CD4-positive, alpha-beta T cell (primary cell): ENCODE results near the gene BARX2. TPM values are rescaled to one million over a fixed set of nuclear protein-coding genes. Genes with fewer than 3 reads are reported as not detected.

Experiments
- ATAC-seq: fragments of 200-7000 bp; cut with Tn5 transposase; one replicate; pipeline ENCODE4 v1.10.0; 2022; ENCODE audit warnings: mild to moderate bottlenecking; ENCODE audit not compliant: poor library complexity
- CTCF ChIA-PET: fragments of 350-600 bp; sonication (Branson Sonifier 250); formaldehyde crosslinking; loops from one replicate; lab custom pipeline; 2021; ENCODE audit warnings: antibody characterized with exemption, inconsistent platforms; lab: Charles Lee
- POLR2A ChIA-PET: fragments of 350-600 bp; sonication (Branson Sonifier 250); formaldehyde crosslinking; loops from one replicate; lab custom pipeline; 2021; ENCODE audit warnings: antibody characterized with exemption, inconsistent platforms; lab: Charles Lee
- DNase-seq, 14 experiments: peaks; one replicate each; pipeline ENCODE4 v3.0.0-alpha.2; 2013 to 2020; ENCODE audit warnings: mixed read lengths in 2 of 14
- H3K27ac ChIP-seq, 2 donors: one replicate each; pipeline versions ENCODE4 v1.5.1 to v1.7.0; 2013; ENCODE audit warnings: low read length in 2 of 2, low read depth in 1 of 2, mild to moderate bottlenecking in 1 of 2
- H3K27me3 ChIP-seq, 2 experiments: 1 replicate in 1 of 2; 2 replicates in 1 of 2; pipeline versions ENCODE4 v1.6.1 to v1.7.0; 2013; ENCODE audit warnings: low read length in 2 of 2, control low read depth in 1 of 2, mild to moderate bottlenecking in 1 of 2, moderate library complexity in 1 of 2; ENCODE audit not compliant: insufficient read depth in 2 of 2, control insufficient read depth in 1 of 2
- H3K36me3 ChIP-seq: one replicate; pipeline ENCODE4 v1.6.1; 2013; ENCODE audit warnings: low read length, control low read depth; ENCODE audit not compliant: insufficient read depth
- H3K4me1 ChIP-seq: one replicate; pipeline ENCODE4 v1.6.1; 2013; ENCODE audit warnings: low read length, control low read depth; ENCODE audit not compliant: insufficient read depth
- H3K4me3 ChIP-seq: one replicate; pipeline ENCODE4 v1.5.1; 2013; ENCODE audit warnings: mild to moderate bottlenecking, low read length, moderate library complexity
- H3K9me3 ChIP-seq, 2 experiments: 1 replicate in 1 of 2; 2 replicates in 1 of 2; pipeline versions ENCODE4 v1.6.1 to v1.7.0; 2013; ENCODE audit warnings: low read length in 2 of 2, mild to moderate bottlenecking in 2 of 2, control low read depth in 1 of 2, moderate library complexity in 1 of 2; ENCODE audit not compliant: control insufficient read depth in 1 of 2, insufficient read depth in 1 of 2
- H3K27ac Mint-ChIP-seq: one replicate; pipeline ENCODE4 v1.8.0; 2020; ENCODE audit warnings: mixed read lengths
- H3K27me3 Mint-ChIP-seq: one replicate; pipeline ENCODE4 v1.8.0; 2021; ENCODE audit warnings: mixed read lengths
- H3K36me3 Mint-ChIP-seq: one replicate; pipeline ENCODE4 v1.8.0; 2021; ENCODE audit warnings: low read depth, mixed read lengths
- H3K4me1 Mint-ChIP-seq: one replicate; pipeline ENCODE4 v1.8.0; 2021; ENCODE audit warnings: low read depth, mixed read lengths
- H3K4me3 Mint-ChIP-seq: one replicate; pipeline ENCODE4 v1.8.0; 2020; ENCODE audit warnings: mild to moderate bottlenecking, mixed read lengths
- H3K9me3 Mint-ChIP-seq: one replicate; pipeline ENCODE4 v1.8.0; 2020; ENCODE audit warnings: mixed read lengths
- CTCF ChIP-seq: fragments of 200-600 bp; IDR thresholded peaks from one replicate; pipeline ENCODE4 v1.8.0; 2022; ENCODE audit warnings: antibody characterized with exemption, mild to moderate bottlenecking
- intact Hi-C, 2 experiments: fragments of 100-400 bp; cut with DNase I in 1 of 2; cut with micrococcal nuclease in 1 of 2; formaldehyde crosslinking; loops; one replicate each; pipeline versions ENCODE4 v1.15.1 to v1.9.0; 2023 to 2025; cut with DNase I, micrococcal nuclease
- total RNA-seq, 174 experiments: library from RNA in 2 of 174; stranded (reverse) in 2 of 174; gene quantifications; one replicate each; pipeline ENCODE4 v1.2.3 and lab custom pipeline; 2021 to 2026

BARX2 gene
- total RNA-seq, 2 experiments from 2014 or later: not detected

GRCh38 chr11:129391821-129392220 is 16.2 kb downstream of the BARX2 start:
- no peaks in the 10 kb centered on the region for H3K9me3 Mint-ChIP-seq
- DNase-seq (no peak), ATAC-seq (no peak)
- H3K36me3 ChIP-seq: no peaks in the 10 kb centered on the region
- TF ChIP-seq CTCF: no peak
- H3K27me3 Mint-ChIP-seq: peaks cover 49% of the 10 kb centered on the region
- H3K4me1 Mint-ChIP-seq: no peaks in the 10 kb centered on the region
- CTCF ChIA-PET: no interaction called here
- no peaks in the 10 kb centered on the region for H3K9me3 ChIP-seq
- intact Hi-C loops: no loop called here
- no peak overlapping the region for H3K4me3 ChIP-seq
- POLR2A ChIA-PET: no interaction called here
- H3K36me3 Mint-ChIP-seq: no peaks in the 10 kb centered on the region
- H3K4me3 Mint-ChIP-seq: no peak overlapping the region
- peaks cover 0 to 3% of the 10 kb centered on the region in 2 experiments for H3K27me3 ChIP-seq
- no peaks in the 10 kb centered on the region for H3K4me1 ChIP-seq
- no peak overlapping the region for H3K27ac ChIP-seq
- no peak overlapping the region for H3K27ac Mint-ChIP-seq

- Mint-ChIP-seq H3K27ac (no peak overlapping the region), H3K36me3 (no peaks in the 10 kb centered on the region), H3K4me1 (no peaks in the 10 kb centered on the region), H3K27me3 (peaks cover 44% of the 10 kb centered on the region), H3K9me3 (no peaks in the 10 kb centered on the region), H3K4me3 (no peak overlapping the region)
- Histone ChIP-seq H3K4me1 (no peaks in the 10 kb centered on the region), H3K36me3 (no peaks in the 10 kb centered on the region), H3K9me3 (no peaks in the 10 kb centered on the region), H3K27ac (no peak overlapping the region), H3K4me3 (no peak overlapping the region), H3K27me3 (no peaks in the 10 kb centered on the region)
- TF ChIP-seq CTCF: no peak
- intact Hi-C loops: no loop called here
- CTCF ChIA-PET: no interaction called here
- POLR2A ChIA-PET: no interaction called here
- ATAC-seq (no peak), DNase-seq (no peak)
Measured at GRCh38 chr11:129392995-129393394, 17.3 kb downstream of the BARX2 start.

GRCh38 chr11:129394709-129395108 is 19.1 kb downstream of the BARX2 start:
- DNase-seq: no peak
- ChIA-PET POLR2A (interaction anchor here (0.6 kb wide), 1 partner anchor 142 kb away, joined by 5 read pairs; no protein-coding TSS in a partner anchor), CTCF (no interaction called here)
- no peaks in the 10 kb centered on the region for H3K9me3 ChIP-seq
- Mint-ChIP-seq H3K27ac (no peak overlapping the region), H3K4me1 (no peaks in the 10 kb centered on the region), H3K9me3 (no peaks in the 10 kb centered on the region), H3K27me3 (peaks cover 53% of the 10 kb centered on the region), H3K36me3 (no peaks in the 10 kb centered on the region), H3K4me3 (no peak overlapping the region)
- H3K27ac ChIP-seq: no peak overlapping the region
- no peaks in the 10 kb centered on the region for H3K27me3 ChIP-seq
- no peak overlapping the region for H3K4me3 ChIP-seq
- no peak for TF ChIP-seq CTCF
- no peak for ATAC-seq
- no peaks in the 10 kb centered on the region for H3K4me1 ChIP-seq
- H3K36me3 ChIP-seq: no peaks in the 10 kb centered on the region
- intact Hi-C loops: no loop called here
